Measurements from ENCODE around the gene TMEM132A.

TMEM132A gene

GRCh38 chr11:60921777-60922335, 2.4 kb upstream of the TMEM132A start:
- no peak for DNase-seq (ENCODE audit: low spot score)

GRCh38 chr11:60922906-60923305, 1.4 kb upstream of the TMEM132A start:
- no peak for DNase-seq (ENCODE audit: low spot score)

GRCh38 chr11:60923326-60923725, 934 bp upstream of the TMEM132A start:
- no peak for DNase-seq (ENCODE audit: low spot score)

GRCh38 chr11:60923800-60924109, 505 bp upstream of the TMEM132A start:
- DNase-seq (ENCODE audit: low spot score): no peak

- no peak for DNase-seq (ENCODE audit: low spot score)
Observed at GRCh38 chr11:60924906-60925853, 920 bp downstream of the TMEM132A start.

- no peak for DNase-seq (ENCODE audit: low spot score)
Observed at GRCh38 chr11:60925868-60926267, 1.6 kb downstream of the TMEM132A start.

- no peak for DNase-seq (ENCODE audit: low spot score)
Observed at GRCh38 chr11:60926500-60926899, 2.2 kb downstream of the TMEM132A start.

GRCh38 chr11:60927061-60927592, 2.9 kb downstream of the TMEM132A start:
- DNase-seq (ENCODE audit: low spot score): no peak

- no peak for DNase-seq (ENCODE audit: low spot score)
Observed at GRCh38 chr11:60927600-60927999, 3.3 kb downstream of the TMEM132A start.

GRCh38 chr11:60928563-60929001, 4.3 kb downstream of the TMEM132A start:
- no peak for DNase-seq (ENCODE audit: low spot score)

- DNase-seq (ENCODE audit: low spot score): no peak
Observed at GRCh38 chr11:60929764-60930163, 5.5 kb downstream of the TMEM132A start.

GRCh38 chr11:60930394-60930793, 6.1 kb downstream of the TMEM132A start:
- DNase-seq (ENCODE audit: low spot score): no peak

GRCh38 chr11:60931917-60932316, 7.7 kb downstream of the TMEM132A start:
- DNase-seq (ENCODE audit: low spot score): no peak

GRCh38 chr11:60932605-60933356, 8.5 kb downstream of the TMEM132A start:
- no peak for DNase-seq (ENCODE audit: low spot score)

- DNase-seq (ENCODE audit: low spot score): no peak
Observed at GRCh38 chr11:60933416-60934123, 9.3 kb downstream of the TMEM132A start.

GRCh38 chr11:60934124-60934789, 10.0 kb downstream of the TMEM132A start:
- DNase-seq (ENCODE audit: low spot score): no peak

- DNase-seq (ENCODE audit: low spot score): no peak
Observed at GRCh38 chr11:60934790-60935605, 10.7 kb downstream of the TMEM132A start.

- DNase-seq (ENCODE audit: low spot score): no peak
Observed at GRCh38 chr11:60935676-60936442, 11.6 kb downstream of the TMEM132A start.

- no peak for DNase-seq (ENCODE audit: low spot score)
Observed at GRCh38 chr11:60936467-60937143, 12.3 kb downstream of the TMEM132A start.
